K562 (cell line): Measurements from ENCODE around the gene SH3BP2.

ENCODE experiments used
- CHD4 ChIP-seq: fragments of 200-600 bp; sonication (generic); IDR thresholded peaks from 3 replicates; pipeline ENCODE4 v1.6.1; 2012; ENCODE audit warnings: low read depth, mild to moderate bottlenecking, mixed read lengths, low read length, inconsistent platforms; ENCODE audit not compliant: insufficient read depth, insufficient replicate concordance, poor library complexity, severe bottlenecking
- ELF1 ChIP-seq: fragments of 200-800 bp; sonication (Bioruptor generic); IDR thresholded peaks from 2 replicates; pipeline ENCODE4 v1.6.1; 2016; ENCODE audit warnings: missing genetic modification characterization, missing compliant biosample characterization
- EP300 ChIP-seq: IDR thresholded peaks from 2 replicates; pipeline ENCODE4 v1.6.1; 2012; ENCODE audit warnings: low read length, improper control_type of control experiment
- POLR2A ChIP-seq: fragments of 450-650 bp; conservative IDR thresholded peaks from 2 replicates; pipeline ENCODE4 v1.6.1; 2016
- POLR2AphosphoS2 ChIP-seq: IDR thresholded peaks from 2 replicates; pipeline ENCODE4 v1.6.1; 2012; ENCODE audit warnings: low read length, improper control_type of control experiment
- SP1 ChIP-seq: sonication (generic); formaldehyde crosslinking; IDR thresholded peaks from 2 replicates; pipeline ENCODE4 v1.8.1; 2022; ENCODE audit warnings: mild to moderate bottlenecking, missing genetic modification reagents
- YBX1 ChIP-seq: fragments of 450-650 bp; IDR thresholded peaks from 2 replicates; pipeline ENCODE4 v1.7.1; 2016; ENCODE audit warnings: mild to moderate bottlenecking
- ZBTB17 ChIP-seq: fragments of 450-650 bp; formaldehyde crosslinking; IDR thresholded peaks from 2 replicates; pipeline ENCODE4 v1.4.0; 2020; ENCODE audit warnings: mild to moderate bottlenecking
- TF ChIP-seq, protein P1 (sequence below): fragments of 450-650 bp; IDR thresholded peaks from 2 replicates; pipeline ENCODE4 v1.6.1; 2016; ENCODE audit warnings: borderline replicate concordance
- TF ChIP-seq, protein P2 (sequence below): sonication (generic); IDR thresholded peaks from 2 replicates; pipeline ENCODE4 v1.6.1; 2016
- TF ChIP-seq, protein P3 (sequence below): fragments of 250-450 bp; sonication (Bioruptor Pico); IDR thresholded peaks from 2 replicates; pipeline ENCODE4 v1.5.0; 2022; ENCODE audit warnings: mild to moderate bottlenecking
- TF ChIP-seq, protein P4 (sequence below), 3 experiments: IDR thresholded peaks in 2 of 3; conservative IDR thresholded peaks in 1 of 3; 2 replicates each; pipeline ENCODE4 v1.5.1; 2011 to 2012; ENCODE audit warnings: low read length in 3 of 3, mild to moderate bottlenecking in 3 of 3, control low read depth in 2 of 3, improper control_type of control experiment in 1 of 3, inconsistent platforms in 1 of 3, low read depth in 1 of 3, mixed read lengths in 1 of 3, moderate library complexity in 1 of 3; ENCODE audit not compliant: insufficient read depth in 2 of 3
- TF ChIP-seq, protein P5 (sequence below): sonication (generic); formaldehyde crosslinking; IDR thresholded peaks from 2 replicates; pipeline ENCODE4 v1.5.0; 2020; ENCODE audit warnings: missing genetic modification reagents
- TF ChIP-seq, protein P6 (sequence below): fragments of 250-450 bp; sonication (Bioruptor Pico); IDR thresholded peaks from 2 replicates; pipeline ENCODE4 v1.8.0; 2022; ENCODE audit warnings: inconsistent platforms, mild to moderate bottlenecking, moderate library complexity, borderline replicate concordance

DNA sequence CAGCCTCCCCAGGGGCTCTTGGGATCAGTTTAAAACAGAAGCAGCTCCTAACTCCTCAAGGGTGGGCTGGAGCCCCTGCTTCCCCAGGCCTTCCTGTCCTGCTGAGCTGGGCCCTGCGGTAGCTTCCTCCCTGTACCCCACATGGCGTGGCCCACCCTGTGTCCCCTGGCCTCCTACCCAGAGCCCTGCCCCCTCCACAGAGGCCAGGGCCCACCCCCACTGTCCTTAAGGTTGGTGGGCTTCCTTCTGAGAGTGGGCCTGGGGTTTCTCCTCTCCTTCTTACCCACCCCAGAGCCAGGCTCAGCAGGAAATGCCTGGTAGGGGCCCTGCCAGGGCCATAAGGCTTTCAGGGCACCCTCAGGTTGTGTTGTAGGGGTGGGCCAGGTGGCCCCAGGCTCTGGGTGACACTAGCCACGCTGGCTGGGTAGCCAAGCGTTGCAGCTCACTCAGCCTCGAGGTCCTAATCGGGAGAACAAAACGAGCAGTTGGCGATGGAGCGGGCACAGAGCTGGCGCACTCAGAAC, 11.6 kb downstream of the SH3BP2 start:
- no peak for TF ChIP-seq EP300
- no peak for TF ChIP-seq ZBTB17 (CRISPR knock-in tag)
- TF ChIP-seq CHD4: no peak
- no peak for TF ChIP-seq POLR2A
- TF ChIP-seq, protein P1, sequence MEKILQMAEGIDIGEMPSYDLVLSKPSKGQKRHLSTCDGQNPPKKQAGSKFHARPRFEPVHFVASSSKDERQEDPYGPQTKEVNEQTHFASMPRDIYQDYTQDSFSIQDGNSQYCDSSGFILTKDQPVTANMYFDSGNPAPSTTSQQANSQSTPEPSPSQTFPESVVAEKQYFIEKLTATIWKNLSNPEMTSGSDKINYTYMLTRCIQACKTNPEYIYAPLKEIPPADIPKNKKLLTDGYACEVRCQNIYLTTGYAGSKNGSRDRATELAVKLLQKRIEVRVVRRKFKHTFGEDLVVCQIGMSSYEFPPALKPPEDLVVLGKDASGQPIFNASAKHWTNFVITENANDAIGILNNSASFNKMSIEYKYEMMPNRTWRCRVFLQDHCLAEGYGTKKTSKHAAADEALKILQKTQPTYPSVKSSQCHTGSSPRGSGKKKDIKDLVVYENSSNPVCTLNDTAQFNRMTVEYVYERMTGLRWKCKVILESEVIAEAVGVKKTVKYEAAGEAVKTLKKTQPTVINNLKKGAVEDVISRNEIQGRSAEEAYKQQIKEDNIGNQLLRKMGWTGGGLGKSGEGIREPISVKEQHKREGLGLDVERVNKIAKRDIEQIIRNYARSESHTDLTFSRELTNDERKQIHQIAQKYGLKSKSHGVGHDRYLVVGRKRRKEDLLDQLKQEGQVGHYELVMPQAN: no peak
- no peak for TF ChIP-seq YBX1
- TF ChIP-seq ELF1: no peak
- TF ChIP-seq, protein P2, sequence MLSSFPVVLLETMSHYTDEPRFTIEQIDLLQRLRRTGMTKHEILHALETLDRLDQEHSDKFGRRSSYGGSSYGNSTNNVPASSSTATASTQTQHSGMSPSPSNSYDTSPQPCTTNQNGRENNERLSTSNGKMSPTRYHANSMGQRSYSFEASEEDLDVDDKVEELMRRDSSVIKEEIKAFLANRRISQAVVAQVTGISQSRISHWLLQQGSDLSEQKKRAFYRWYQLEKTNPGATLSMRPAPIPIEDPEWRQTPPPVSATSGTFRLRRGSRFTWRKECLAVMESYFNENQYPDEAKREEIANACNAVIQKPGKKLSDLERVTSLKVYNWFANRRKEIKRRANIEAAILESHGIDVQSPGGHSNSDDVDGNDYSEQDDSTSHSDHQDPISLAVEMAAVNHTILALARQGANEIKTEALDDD: no peak
- TF ChIP-seq POLR2AphosphoS2: no peak
- TF ChIP-seq, protein P3, sequence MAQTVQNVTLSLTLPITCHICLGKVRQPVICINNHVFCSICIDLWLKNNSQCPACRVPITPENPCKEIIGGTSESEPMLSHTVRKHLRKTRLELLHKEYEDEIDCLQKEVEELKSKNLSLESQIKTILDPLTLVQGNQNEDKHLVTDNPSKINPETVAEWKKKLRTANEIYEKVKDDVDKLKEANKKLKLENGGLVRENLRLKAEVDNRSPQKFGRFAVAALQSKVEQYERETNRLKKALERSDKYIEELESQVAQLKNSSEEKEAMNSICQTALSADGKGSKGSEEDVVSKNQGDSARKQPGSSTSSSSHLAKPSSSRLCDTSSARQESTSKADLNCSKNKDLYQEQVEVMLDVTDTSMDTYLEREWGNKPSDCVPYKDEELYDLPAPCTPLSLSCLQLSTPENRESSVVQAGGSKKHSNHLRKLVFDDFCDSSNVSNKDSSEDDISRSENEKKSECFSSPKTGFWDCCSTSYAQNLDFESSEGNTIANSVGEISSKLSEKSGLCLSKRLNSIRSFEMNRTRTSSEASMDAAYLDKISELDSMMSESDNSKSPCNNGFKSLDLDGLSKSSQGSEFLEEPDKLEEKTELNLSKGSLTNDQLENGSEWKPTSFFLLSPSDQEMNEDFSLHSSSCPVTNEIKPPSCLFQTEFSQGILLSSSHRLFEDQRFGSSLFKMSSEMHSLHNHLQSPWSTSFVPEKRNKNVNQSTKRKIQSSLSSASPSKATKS (CRISPR knock-in tag): no peak
- TF ChIP-seq, protein P4, sequence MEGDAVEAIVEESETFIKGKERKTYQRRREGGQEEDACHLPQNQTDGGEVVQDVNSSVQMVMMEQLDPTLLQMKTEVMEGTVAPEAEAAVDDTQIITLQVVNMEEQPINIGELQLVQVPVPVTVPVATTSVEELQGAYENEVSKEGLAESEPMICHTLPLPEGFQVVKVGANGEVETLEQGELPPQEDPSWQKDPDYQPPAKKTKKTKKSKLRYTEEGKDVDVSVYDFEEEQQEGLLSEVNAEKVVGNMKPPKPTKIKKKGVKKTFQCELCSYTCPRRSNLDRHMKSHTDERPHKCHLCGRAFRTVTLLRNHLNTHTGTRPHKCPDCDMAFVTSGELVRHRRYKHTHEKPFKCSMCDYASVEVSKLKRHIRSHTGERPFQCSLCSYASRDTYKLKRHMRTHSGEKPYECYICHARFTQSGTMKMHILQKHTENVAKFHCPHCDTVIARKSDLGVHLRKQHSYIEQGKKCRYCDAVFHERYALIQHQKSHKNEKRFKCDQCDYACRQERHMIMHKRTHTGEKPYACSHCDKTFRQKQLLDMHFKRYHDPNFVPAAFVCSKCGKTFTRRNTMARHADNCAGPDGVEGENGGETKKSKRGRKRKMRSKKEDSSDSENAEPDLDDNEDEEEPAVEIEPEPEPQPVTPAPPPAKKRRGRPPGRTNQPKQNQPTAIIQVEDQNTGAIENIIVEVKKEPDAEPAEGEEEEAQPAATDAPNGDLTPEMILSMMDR (IDR thresholded peaks at IDR 0.05 in 2 of 3, conservative IDR thresholded peaks at IDR 0.05 in 1 of 3; ENCODE audit: insufficient read depth in 2 of 3, low read depth in 1 of 3, low read length in 3 of 3): no peak
- TF ChIP-seq, protein P5, sequence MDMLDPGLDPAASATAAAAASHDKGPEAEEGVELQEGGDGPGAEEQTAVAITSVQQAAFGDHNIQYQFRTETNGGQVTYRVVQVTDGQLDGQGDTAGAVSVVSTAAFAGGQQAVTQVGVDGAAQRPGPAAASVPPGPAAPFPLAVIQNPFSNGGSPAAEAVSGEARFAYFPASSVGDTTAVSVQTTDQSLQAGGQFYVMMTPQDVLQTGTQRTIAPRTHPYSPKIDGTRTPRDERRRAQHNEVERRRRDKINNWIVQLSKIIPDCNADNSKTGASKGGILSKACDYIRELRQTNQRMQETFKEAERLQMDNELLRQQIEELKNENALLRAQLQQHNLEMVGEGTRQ (CRISPR knock-in tag): no peak
- TF ChIP-seq SP1: no peak
- TF ChIP-seq, protein P6, sequence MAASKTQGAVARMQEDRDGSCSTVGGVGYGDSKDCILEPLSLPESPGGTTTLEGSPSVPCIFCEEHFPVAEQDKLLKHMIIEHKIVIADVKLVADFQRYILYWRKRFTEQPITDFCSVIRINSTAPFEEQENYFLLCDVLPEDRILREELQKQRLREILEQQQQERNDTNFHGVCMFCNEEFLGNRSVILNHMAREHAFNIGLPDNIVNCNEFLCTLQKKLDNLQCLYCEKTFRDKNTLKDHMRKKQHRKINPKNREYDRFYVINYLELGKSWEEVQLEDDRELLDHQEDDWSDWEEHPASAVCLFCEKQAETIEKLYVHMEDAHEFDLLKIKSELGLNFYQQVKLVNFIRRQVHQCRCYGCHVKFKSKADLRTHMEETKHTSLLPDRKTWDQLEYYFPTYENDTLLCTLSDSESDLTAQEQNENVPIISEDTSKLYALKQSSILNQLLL (CRISPR knock-in tag): no peak
